ENCODE data around the gene NFIB. TPM values are rescaled to one million over a fixed set of nuclear protein-coding genes. Genes with fewer than 3 reads are reported as not detected.

The NFIB gene
- total RNA-seq, 1 donor from 2014 or later: 0.30 TPM

DNA sequence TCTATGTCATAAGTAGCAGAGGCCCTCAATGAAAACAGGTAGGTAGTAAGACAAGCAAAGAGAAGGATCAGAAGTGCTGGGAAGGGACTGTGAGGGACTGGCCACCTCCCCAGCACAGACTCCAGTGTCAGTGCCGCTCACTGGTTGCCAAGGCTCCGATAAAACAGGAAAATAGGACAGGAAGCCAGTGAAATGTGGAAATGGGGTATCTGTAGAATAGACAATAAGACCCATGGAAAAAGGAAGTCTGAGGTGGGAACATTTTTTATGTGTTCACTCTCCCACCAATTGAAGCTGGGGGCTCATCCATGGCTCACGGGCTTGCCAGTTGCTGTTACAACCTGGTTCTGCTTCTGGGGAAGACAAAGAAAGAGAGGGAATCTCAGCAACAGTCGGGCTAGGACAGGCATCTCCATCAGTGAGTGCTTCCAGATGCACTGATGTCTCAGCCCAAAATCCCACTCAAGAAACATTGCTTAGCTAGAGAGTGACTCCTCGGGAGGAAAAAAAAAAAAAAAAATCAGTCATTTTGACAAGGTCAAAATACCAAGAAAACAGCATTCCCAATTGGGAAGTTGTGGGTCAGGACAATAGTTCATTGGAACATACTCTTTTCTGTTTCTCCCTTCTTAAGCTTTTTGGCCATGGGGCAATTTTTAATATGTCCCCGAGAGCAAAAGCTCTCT, 27.6 kb upstream of the NFIB start:
- TF ChIP-seq EZH2 (IDR thresholded peaks at IDR 0.05): no peak
- TF ChIP-seq EZH2phosphoT487 (IDR thresholded peaks at IDR 0.05): no peak
- no peak for TF ChIP-seq CTCF (IDR thresholded peaks at IDR 0.05)
- Histone ChIP-seq H3K4me1 (peaks cover 31% of the 10 kb centered on the region), H3K27ac (no peak overlapping the region), H4K20me1 (ENCODE audit: low read depth) (peaks cover 18% of the 10 kb centered on the region), H3K79me2 (ENCODE audit: low read depth) (no peaks in the 10 kb centered on the region), H2AFZ (replicated peaks) (no peak overlapping the region), H3K36me3 (no peaks in the 10 kb centered on the region), H3K27me3 (peaks cover 81% of the 10 kb centered on the region), H3F3A (ENCODE audit: low read depth) (peaks cover 24% of the 10 kb centered on the region), H3K9me3 (ENCODE audit: low read depth) (no peaks in the 10 kb centered on the region), H3K4me2 (no peak overlapping the region), H3K9ac (no peak overlapping the region), H3K4me3 (no peak overlapping the region)
- H3K4me3 Mint-ChIP-seq: no peak overlapping the region
- H3K27ac Mint-ChIP-seq: no peak overlapping the region
- peaks cover 5% of the 10 kb centered on the region for H3K4me1 Mint-ChIP-seq
- peaks cover 13% of the 10 kb centered on the region for H3K27me3 Mint-ChIP-seq (ENCODE audit: insufficient read depth, low read depth)
- no peaks in the 10 kb centered on the region for H3K9me3 Mint-ChIP-seq
- no peaks in the 10 kb centered on the region for H3K36me3 Mint-ChIP-seq
- DNase-seq (ENCODE audit: low spot score): no peak

GRCh38 chr9:14340994-14341393, 27.1 kb upstream of the NFIB start:
- no peaks in the 10 kb centered on the region for H3K9me3 Mint-ChIP-seq
- H3K27me3 Mint-ChIP-seq (ENCODE audit: insufficient read depth, low read depth): peaks cover 7% of the 10 kb centered on the region
- no peak overlapping the region for H3K4me3 Mint-ChIP-seq
- H3K4me1 Mint-ChIP-seq: no peaks in the 10 kb centered on the region
- peaks cover 75% of the 10 kb centered on the region for H3K27me3 ChIP-seq
- H3K36me3 ChIP-seq: no peaks in the 10 kb centered on the region
- H3K9me3 ChIP-seq (ENCODE audit: low read depth): no peaks in the 10 kb centered on the region
- H3F3A ChIP-seq (ENCODE audit: low read depth): peaks cover 24% of the 10 kb centered on the region
- no peak overlapping the region for H3K27ac ChIP-seq
- no peak overlapping the region for H3K9ac ChIP-seq
- no peak for DNase-seq (ENCODE audit: low spot score)
- H3K36me3 Mint-ChIP-seq: no peaks in the 10 kb centered on the region
- H3K27ac Mint-ChIP-seq: no peak overlapping the region
- TF ChIP-seq EZH2 (IDR thresholded peaks at IDR 0.05) (no peak), CTCF (IDR thresholded peaks at IDR 0.05) (no peak), EZH2phosphoT487 (IDR thresholded peaks at IDR 0.05) (no peak)
- no peaks in the 10 kb centered on the region for H3K79me2 ChIP-seq (ENCODE audit: low read depth)
- no peak overlapping the region for H3K4me2 ChIP-seq
- no peak overlapping the region for H2AFZ ChIP-seq (replicated peaks)
- peaks cover 15% of the 10 kb centered on the region for H4K20me1 ChIP-seq (ENCODE audit: low read depth)
- no peak overlapping the region for H3K4me3 ChIP-seq
- peaks cover 27% of the 10 kb centered on the region for H3K4me1 ChIP-seq

- H3K4me3 Mint-ChIP-seq: no peak overlapping the region
- Histone ChIP-seq H3F3A (ENCODE audit: low read depth) (peaks cover 20% of the 10 kb centered on the region), H4K20me1 (ENCODE audit: low read depth) (peaks cover 10% of the 10 kb centered on the region), H3K4me2 (no peak overlapping the region), H2AFZ (replicated peaks) (no peak overlapping the region), H3K27ac (no peak overlapping the region), H3K4me3 (no peak overlapping the region), H3K79me2 (ENCODE audit: low read depth) (no peaks in the 10 kb centered on the region), H3K9ac (no peak overlapping the region), H3K4me1 (peaks cover 22% of the 10 kb centered on the region), H3K27me3 (peaks cover 69% of the 10 kb centered on the region), H3K36me3 (no peaks in the 10 kb centered on the region), H3K9me3 (ENCODE audit: low read depth) (no peaks in the 10 kb centered on the region)
- H3K9me3 Mint-ChIP-seq: no peaks in the 10 kb centered on the region
- H3K27me3 Mint-ChIP-seq (ENCODE audit: insufficient read depth, low read depth): peaks cover 7% of the 10 kb centered on the region
- H3K36me3 Mint-ChIP-seq: no peaks in the 10 kb centered on the region
- TF ChIP-seq CTCF (IDR thresholded peaks at IDR 0.05) (no peak), EZH2 (IDR thresholded peaks at IDR 0.05) (no peak), EZH2phosphoT487 (IDR thresholded peaks at IDR 0.05) (no peak)
- H3K27ac Mint-ChIP-seq: no peak overlapping the region
- DNase-seq (ENCODE audit: low spot score): no peak
- H3K4me1 Mint-ChIP-seq: no peaks in the 10 kb centered on the region
These were observed 26.4 kb upstream of the NFIB start for GRCh38 chr9:14340219-14340873.
